Measurements from ENCODE around the gene TTYH3.

Gene TTYH3

DNA sequence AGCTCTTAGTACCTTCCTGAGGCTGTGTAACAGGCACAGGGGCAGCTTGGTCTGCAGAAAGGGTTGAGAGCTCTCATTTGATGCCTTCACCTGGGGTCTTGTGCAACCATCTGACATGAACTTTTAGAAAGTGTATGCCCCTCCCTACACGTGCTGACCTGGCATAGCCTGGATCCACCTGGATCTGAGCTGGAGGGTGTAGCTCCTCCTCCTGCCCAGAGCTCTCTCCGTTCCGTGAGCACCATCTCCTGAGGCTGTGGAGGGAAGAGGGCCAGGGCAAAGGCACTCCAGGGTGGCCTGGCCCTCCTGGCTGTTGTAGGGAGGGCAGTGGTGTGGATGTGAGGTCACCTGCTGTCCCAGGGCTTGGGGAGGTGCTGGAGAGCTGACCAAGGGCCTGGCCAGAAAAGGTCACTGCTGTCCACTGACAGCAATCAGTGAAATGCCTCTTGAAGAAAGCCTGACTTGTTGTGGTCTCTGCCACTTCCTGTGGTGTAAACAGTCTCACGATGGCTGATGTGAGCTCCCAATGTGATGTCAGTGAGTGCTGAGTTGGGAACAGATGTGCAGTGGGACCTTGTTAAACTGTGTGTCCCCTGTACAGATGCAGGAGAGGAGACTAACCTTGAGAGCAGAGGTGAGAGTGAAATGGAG lies 79.2 kb downstream of the TTYH3 start:
- no peak for DNase-seq

DNA sequence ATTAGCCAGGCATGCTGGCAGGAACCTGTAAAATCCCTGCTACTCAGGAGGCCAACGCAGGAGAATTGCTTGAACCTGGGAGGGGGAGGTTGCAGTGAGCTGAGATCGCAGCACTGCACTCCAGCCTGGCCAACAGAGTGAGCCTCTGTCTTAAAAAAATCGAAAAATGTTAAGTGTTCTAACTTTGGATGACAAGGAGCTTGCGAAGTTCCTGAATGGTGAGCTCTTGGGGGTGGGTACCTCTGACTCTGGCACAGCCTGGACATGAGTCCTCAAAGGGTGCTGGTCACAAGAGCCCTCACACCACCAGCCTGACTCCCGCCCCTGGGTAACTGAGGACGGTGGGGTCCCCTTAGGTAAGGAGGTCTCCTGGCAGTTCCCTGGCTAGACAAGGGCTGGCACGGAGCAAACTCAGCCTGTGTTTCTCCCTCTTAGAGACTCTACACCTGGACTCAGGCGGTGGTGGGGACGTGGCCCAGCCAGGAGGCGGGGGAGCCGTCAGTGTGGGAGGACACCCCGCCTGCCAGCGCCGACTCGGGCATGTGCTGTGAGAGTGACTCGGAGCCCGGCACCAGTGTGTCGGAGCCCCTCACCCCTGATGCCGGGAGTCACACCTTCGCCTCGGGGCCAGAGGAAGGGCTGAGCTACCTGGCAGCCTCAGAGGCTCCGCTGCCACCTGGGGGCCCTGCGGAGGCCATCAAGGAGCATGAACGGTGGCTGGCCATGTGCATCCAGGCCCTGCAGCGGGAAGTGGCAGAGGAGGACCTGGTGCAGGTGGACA lies 80.3 kb downstream of the TTYH3 start:
- DNase-seq = no peak

- DNase-seq = no peak
Observed at GRCh38 chr7:2713370-2713769, 81.6 kb downstream of the TTYH3 start.

DNA sequence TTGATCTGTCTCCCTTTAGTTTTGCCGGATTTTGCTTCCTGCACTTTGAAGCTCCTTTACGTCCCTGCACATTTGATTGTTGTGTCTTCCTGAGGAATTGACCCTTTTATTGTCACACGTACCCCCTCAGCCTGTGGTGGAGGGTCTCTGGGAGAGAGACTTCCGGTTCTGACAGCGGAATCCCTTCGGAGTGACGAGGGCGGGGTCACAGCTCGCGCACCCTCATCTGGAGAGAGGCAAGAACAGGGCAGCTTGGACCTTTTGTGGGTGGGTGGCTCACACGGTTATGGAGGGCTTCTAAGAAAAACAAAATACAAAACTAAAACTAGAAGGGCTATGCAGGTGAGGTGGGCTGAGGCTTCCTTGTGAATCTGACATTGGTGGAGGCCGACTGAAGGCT lies 82.2 kb downstream of the TTYH3 start:
- DNase-seq = no peak

Data from activated naive CD4-positive, alpha-beta T cell (primary cell).